Measurements from ENCODE around the gene POLQ.
"Not testable (repeated sequence)": the region's sequence is repeated elsewhere in the genome, so short reads cannot be mapped to it uniquely, and the experiment has no call there.

Gene POLQ

GRCh38 chr3:121411523-121411922 is 134.3 kb downstream of the POLQ start:
- no peak for DNase-seq

- no peak for DNase-seq
These were observed 140.2 kb downstream of the POLQ start for GRCh38 chr3:121405631-121406030.

GRCh38 chr3:121399820-121400219 is 146.0 kb downstream of the POLQ start:
- no peak for DNase-seq

GRCh38 chr3:121398051-121398450 is 147.7 kb downstream of the POLQ start:
- DNase-seq, result not testable (repeated sequence)

GRCh38 chr3:121395967-121396366 is 149.8 kb downstream of the POLQ start:
- DNase-seq, result not testable (repeated sequence)

GRCh38 chr3:121388308-121388707 is 157.5 kb downstream of the POLQ start:
- DNase-seq, result not testable (repeated sequence)

Data from NCI-H1694 (cell line).